Epithelial cell of proximal tubule (primary cell): ENCODE data around the gene CADPS. TPM values are rescaled to one million over a fixed set of nuclear protein-coding genes. Genes with fewer than 3 reads are reported as not detected.

ENCODE experiments used
- DNase-seq: peaks from one replicate; pipeline ENCODE4 v3.0.0-alpha.2; 2011; ENCODE audit warnings: low read depth
- H3K4me3 ChIP-seq: 2 replicates; pipeline ENCODE4 v1.5.1; 2011; ENCODE audit warnings: low read depth, mild to moderate bottlenecking, low read length
- total RNA-seq: library from RNA; depleted of rRNA; stranded (reverse); fragments of >200 nt; gene quantifications from 2 replicates; pipeline ENCODE4 v1.2.3, GENCODE V29; 2015
- TF ChIP-seq, protein P1 (sequence below): conservative IDR thresholded peaks from 2 replicates; pipeline ENCODE4 v1.5.1; 2012; ENCODE audit warnings: low read depth, mild to moderate bottlenecking, low read length

The CADPS gene
- total RNA-seq, 1 donor from 2014 or later: not detected

DNA sequence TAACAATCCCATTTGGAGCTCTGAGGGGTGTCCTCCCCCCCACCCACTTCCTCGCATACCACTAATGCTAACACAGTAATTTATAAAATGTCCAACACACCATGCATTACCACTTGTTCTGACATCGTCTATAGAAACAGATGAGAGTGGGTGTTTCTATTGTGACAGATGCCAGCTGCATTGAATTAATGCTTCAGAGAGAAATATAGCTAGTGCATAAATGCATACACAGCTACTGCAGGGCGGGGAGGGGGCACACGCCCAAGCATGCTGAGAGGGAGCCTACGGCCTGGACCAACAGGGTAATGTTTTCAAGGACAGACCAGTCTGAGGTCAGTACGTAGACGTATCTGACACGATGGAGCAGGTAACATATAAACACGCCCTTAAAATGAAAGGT is 395.9 kb downstream of the CADPS start:
- TF ChIP-seq, protein P1, sequence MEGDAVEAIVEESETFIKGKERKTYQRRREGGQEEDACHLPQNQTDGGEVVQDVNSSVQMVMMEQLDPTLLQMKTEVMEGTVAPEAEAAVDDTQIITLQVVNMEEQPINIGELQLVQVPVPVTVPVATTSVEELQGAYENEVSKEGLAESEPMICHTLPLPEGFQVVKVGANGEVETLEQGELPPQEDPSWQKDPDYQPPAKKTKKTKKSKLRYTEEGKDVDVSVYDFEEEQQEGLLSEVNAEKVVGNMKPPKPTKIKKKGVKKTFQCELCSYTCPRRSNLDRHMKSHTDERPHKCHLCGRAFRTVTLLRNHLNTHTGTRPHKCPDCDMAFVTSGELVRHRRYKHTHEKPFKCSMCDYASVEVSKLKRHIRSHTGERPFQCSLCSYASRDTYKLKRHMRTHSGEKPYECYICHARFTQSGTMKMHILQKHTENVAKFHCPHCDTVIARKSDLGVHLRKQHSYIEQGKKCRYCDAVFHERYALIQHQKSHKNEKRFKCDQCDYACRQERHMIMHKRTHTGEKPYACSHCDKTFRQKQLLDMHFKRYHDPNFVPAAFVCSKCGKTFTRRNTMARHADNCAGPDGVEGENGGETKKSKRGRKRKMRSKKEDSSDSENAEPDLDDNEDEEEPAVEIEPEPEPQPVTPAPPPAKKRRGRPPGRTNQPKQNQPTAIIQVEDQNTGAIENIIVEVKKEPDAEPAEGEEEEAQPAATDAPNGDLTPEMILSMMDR: no peak
- no peak for DNase-seq
- H3K4me3 ChIP-seq: no peak overlapping the region

DNA sequence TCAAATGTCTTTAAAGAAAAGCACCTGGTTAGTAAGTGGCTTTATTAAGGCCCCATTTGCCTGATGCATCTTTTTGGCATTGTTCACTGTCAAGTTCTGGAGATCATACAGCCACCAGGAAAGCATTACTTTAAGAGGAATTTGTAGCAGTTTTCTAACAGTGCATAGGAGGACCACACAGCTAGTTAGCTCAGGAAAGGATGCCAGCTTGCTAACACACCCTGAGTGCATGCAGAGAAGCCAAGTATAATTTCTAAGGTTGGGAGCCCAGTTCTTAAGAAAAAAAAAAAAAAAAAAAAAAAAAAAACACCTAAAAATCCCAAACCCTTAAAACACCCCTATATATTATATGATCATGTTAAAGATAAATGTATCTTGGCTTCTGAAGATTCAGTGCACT is 399.9 kb downstream of the CADPS start:
- no peak overlapping the region for H3K4me3 ChIP-seq
- TF ChIP-seq, protein P1: no peak
- DNase-seq: no peak

DNA sequence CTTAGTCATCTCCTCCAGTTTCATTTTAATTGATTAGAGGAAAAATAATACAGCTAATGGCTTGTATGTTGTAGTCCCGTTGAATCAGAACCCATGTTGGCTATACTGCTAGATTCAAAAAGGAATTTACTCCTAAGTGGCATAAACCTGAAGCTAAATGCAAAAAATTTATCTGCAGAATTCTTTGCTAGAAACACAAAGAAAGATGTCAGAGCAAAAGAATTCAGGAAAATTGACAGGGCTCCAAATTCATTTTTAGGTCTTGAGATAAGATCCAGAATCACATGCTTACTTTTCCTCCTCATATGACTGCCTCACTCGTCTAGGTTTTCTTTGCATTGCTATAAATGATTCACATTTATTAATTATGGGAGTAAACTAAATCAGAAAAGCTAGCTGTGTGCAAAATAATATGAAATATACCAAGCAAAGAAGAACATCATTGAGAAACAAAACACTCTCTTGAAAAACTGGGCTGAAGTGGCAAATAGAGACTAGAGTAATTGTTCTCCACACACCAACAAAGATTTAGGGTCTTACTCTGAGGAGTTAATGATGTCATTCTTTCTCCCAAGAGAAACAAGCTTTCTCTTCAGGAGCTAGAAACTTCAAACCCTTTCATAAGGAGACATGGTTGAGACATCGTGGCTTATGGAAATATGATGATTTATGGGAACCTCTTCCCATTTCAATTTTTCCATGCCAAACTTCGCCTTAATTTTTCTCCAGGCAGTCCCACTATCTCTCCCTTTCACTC is 407.1 kb downstream of the CADPS start:
- no peak overlapping the region for H3K4me3 ChIP-seq
- no peak for DNase-seq
- TF ChIP-seq, protein P1: no peak

DNA sequence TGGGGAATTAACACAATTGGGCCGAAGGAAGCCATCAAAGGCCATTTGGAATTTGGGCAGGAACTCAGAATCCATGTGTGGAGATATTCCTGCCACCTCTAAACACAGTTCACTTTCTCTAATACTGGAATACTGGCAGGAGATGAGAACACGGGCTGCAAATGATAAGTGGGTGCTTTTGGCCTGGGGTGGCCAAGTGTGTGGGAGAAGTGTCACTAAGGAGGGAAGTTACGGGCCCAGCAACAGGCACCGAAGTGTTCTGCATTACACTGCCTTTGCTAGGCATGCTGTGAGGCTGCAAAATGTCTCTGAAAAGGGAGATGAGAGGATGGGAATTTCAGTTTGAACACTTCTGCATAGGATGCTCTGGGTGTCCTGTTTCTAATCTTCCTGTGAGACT is 412.4 kb downstream of the CADPS start:
- no peak overlapping the region for H3K4me3 ChIP-seq
- DNase-seq: no peak
- TF ChIP-seq, protein P1: no peak

DNA sequence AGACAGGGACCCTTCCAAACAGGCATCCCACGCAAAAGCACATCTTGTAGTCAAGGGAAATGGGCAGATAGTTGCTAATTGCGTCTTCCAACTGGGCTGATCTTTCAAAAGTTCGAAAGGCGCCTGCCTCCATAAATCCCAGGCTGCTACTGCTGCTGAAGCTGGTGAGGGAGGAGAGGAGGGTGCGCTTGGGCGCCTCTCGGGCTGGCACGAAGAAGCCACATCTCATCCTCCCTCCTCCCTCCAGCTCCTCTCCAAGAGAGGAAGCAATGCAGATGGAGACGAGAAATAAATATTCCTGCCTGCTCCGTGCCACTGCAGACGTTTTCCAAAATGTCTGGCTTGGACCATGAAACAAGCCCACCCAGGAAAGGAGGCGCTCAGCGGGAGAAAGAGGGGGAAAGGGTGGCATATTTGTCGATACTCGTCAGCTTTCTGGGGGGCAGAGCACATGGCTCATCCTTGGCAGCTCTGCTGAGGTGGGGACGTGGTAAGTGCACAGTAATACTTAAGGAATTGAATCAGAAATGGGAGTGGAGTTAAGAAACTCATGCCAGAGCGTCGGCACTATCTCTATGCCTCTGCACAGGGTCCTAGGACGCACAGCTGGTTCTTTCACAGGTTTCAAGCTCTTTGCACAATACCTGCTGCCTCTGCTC is 413.0 kb downstream of the CADPS start:
- H3K4me3 ChIP-seq: no peak overlapping the region
- no peak for DNase-seq
- TF ChIP-seq, protein P1: no peak

DNA sequence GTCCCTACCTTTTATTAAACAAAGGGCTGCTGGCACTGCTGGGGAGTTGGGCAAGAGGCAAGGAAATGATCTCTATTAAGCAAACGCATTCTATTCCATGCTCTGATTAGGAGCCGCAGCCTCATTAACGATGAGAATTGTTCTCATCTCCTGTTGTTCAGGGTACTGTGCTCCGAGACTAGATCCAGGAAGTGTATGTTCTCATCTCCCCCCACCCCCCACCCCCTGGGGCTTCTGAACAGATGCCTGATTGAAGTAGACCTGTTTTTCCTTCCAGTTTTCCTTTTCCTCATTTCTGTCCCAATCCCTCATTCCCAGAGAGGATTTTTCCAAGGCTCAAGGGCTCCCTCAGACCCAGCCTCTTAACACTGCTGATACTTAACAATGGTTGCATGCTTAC is 420.3 kb downstream of the CADPS start:
- DNase-seq: no peak
- TF ChIP-seq, protein P1: no peak
- no peak overlapping the region for H3K4me3 ChIP-seq
